A673 (cell line): ENCODE measurements around the gene TCERG1L.

Experiments used
- CTCF ChIP-seq: fragments of 300-800, 200-600 bp; sonication (generic); conservative IDR thresholded peaks from 2 replicates; pipeline ENCODE4 v1.5.1; 2017; ENCODE audit warnings: low read depth, mild to moderate bottlenecking, antibody characterized with exemption, low read length, moderate library complexity, mixed read lengths
- EZH2 ChIP-seq: fragments of 200-600 bp; sonication (generic); IDR thresholded peaks from 2 replicates; pipeline ENCODE4 v1.6.1; 2017; ENCODE audit warnings: borderline replicate concordance, low read depth, mild to moderate bottlenecking, mixed read lengths, antibody characterized with exemption, low read length; ENCODE audit not compliant: poor library complexity, severe bottlenecking

- TF ChIP-seq CTCF (no peak), EZH2 (no peak)
Measured at GRCh38 chr10:131180086-131180485, 131.4 kb downstream of the TCERG1L start.
